Dermis microvascular lymphatic vessel endothelial cell (primary cell): Measurements from ENCODE around the gene HEXA. TPM values are rescaled to one million over a fixed set of nuclear protein-coding genes. Genes with fewer than 3 reads are reported as not detected.
A peak's percentile ranks its signal among the peaks of the same experiment; 100 is the strongest.

ENCODE experiments used
- DNase-seq, 2 donors: peaks; one replicate each; pipeline versions ENCODE4 v3.0.0 to v3.0.0-alpha.2; 2010; ENCODE audit warnings: low read depth in 2 of 2
- total RNA-seq: library from RNA; depleted of rRNA; stranded (reverse); fragments of >200 nt; gene quantifications from 2 replicates; pipeline ENCODE4 v1.2.1, GENCODE V29; 2014

Gene HEXA
- total RNA-seq, 1 donor from 2014 or later: 61.4 TPM

DNA sequence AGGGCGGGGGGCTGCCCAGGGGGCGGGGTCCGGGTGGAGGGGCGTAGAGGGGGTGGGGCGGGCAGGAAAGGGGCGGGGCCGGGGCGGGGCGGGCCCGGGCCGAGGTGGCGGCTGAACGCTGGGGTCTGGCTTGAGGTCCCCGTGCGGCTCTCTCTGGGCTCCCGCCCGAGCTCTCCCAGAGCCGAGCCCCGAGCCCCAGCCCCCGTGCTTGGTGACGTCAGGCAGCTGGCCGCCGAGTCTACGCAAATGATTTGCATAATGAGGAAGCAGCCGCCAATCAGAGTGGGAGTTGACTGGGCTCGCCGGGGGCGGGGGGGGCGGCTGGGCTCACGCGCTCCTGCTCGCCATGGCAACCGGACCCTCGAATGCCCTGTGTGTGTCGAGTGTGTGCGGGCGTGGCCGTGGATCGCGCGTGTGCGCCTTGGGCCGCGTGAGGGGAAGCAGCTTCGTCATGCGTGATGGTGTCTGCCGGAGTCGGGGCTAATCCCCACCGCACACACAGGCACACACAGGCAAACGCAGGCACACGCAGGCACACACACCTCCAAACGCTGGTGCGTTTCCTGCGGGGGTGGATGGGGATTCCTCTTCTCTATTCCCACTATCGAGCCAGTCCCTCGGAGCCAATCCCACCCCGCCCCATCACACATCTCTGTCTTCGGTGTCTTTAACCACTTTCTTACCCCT, 55.7 kb downstream of the HEXA start, which contains the start of gene CELF6:
Gene CELF6, minus strand, starts transcription at position 173 of the 687 bp plus-strand sequence. CDS start 283 bp downstream, outside the sequence.
- peak; percentile 44 to 85 for DNase-seq

DNA sequence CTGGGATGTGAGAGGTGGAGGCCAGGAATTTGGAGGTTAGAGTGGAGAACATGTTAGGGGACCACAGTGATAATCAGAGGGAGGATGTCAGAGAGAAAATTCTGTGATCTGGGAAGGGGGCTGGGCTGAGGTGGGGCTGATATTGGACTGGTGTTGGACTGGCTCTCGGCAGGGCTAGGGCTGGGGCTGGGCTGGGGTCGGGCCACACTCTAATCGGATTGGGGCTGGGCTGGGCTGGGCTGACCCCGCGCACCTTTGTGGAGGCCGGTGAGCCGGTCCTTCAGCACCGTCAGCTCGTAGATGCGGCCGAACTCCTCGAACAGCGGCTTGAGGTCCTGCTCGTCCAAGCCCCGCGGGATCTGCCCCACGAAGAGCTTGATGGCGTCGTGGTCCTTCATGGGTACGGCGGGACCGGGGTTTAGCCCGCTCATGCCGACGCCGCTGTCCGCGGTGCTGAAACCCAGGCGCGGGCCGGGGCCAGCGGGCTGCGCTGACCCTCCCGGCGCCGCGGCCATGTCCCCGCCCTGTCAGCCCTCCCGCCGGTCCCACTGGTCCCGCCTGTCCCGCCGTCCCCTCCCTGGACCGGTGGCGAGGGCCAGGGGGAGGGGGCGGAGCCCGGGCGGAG, 56.3 kb downstream of the HEXA start:
- peak in 1 of 2 donors; percentile 72 for DNase-seq

DNA sequence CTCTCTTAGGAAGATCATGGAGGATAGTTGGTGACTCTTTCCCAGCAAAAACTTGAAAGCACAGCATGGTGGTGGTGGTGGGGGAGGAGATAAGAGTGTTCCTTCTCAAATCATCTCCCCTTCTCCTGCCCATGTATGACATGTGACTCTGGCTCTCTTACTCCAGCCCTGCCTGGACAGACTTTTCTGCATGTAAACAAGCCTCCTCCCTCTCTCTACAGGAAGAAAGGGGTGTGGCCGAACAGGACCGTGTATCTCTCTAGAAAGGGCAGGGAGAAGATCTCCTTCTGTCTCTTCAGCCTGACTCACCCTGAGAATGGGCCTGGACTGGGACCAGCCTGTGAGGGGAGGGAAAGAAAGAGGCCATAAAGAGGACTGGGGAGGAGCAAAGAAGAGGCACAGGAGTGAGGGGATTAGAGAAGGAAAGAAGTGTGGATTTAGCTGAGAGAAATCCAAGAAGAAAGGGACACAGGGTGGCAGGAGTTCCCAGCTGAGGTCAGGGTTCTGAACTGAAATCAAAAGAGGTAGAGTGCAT, 57.3 kb downstream of the HEXA start:
- DNase-seq: no peak

- DNase-seq: no peak
Measured at GRCh38 chr15:72315706-72316370, 60.0 kb downstream of the HEXA start.

DNA sequence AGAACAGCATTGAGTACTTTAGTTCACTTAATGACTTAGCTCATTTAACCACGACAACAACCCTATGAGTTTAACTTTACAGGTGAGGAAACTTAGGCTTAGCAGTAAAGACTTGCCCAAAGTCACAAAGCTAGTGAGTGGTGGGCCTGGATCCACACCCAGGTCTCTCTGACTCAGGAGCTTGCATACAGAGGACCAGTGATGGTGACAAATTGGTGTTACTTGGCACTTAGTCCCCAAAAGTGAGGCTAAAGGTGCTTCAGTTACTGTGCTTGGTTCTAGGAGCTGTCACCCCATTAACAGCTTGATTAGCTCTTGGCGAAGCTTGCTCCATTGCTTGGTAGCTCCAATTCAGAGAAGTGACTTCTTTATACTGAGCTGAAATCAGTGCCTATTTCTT, 61.9 kb downstream of the HEXA start:
- DNase-seq: no peak

- no peak for DNase-seq
Measured at GRCh38 chr15:72313448-72313840, 62.4 kb downstream of the HEXA start.

DNA sequence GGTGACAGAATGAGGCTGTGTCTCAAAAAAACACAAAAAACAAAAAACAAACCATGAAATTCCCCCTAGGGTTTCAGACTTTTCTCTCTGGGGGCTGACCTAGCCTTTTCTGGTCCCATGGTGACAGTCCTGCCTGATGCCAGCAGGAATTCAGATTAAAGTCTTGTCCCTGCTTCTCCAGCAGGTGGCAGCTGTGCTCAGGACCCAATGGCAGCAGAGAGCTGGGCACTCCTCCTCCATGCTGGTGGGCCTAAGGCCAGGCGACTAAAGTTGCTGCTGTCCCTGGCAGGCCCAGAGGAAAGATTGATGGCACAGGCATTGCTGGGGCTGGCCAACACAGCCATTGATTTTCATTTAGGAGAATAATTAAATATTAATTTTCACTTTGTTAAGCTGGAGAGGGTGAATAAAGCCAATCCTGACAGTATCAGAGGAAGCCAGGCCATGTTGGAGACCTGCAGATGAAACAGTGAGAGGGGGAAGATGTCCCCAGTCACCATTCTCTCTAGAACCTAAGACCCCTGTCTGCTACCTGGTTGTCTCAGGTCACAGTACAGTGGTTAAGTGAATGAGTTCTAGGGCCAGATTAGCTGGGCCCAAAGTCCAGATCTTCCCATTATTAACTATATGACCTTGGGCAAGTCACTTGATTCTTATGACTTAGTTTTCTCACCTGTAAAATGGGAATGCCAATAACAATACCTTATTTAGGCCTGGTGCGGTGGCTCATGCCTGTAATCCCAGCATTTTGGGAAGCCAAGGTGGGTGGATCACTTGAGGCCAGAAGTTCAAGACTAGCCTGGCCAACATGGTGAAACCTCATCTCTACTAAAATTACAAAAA, 63.0 kb downstream of the HEXA start:
- peak; percentile 67 to 75 for DNase-seq

GRCh38 chr15:72307026-72307425, 68.8 kb downstream of the HEXA start:
- no peak for DNase-seq

GRCh38 chr15:72306211-72306785, 69.5 kb downstream of the HEXA start:
- peak in 1 of 2 donors; percentile 37 for DNase-seq

DNA sequence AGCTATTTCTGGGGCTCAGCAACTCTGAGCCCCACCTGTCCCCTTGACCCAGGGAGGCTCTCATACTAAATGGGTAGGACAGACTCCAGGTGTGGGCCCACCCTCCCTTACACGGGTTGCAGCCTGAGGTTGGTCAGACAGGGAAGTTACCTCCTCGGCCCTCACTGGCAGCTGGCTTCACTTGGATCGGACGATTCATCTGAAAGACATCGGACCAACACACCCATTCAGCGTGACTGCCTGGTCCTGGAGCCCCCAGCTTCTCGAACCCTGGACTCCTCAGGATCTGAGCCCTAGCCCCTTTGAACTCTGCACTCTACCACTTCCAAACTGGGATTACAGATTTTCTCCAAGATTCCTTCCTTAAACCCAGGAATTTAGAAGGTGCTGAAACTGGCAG, 71.2 kb downstream of the HEXA start:
- no peak for DNase-seq

- no peak for DNase-seq
Measured at GRCh38 chr15:72302955-72303354, 72.9 kb downstream of the HEXA start.

Other genes starting within 250 kb of the HEXA start
- 0.13 TPM in 2 replicates for gene GRAMD2A, start 178.2 kb downstream of the HEXA start, total RNA-seq
- 682 and 1,022 TPM in 2 replicates for gene PKM, start 144.8 kb downstream of the HEXA start, total RNA-seq
- gene PARP6, start 103.5 kb downstream of the HEXA start, total RNA-seq: 7.1 and 13.3 TPM in 2 replicates
- gene CELF6, start 55.9 kb downstream of the HEXA start, total RNA-seq: 0.13 TPM in 1 of 2 replicates, not detected in the other
- gene TMEM202, start 22.3 kb upstream of the HEXA start, total RNA-seq: not detected in 2 replicates
- 15.4 and 36.9 TPM in 2 replicates for gene ARIH1, start 98.3 kb upstream of the HEXA start, total RNA-seq